OCI-LY3 (cell line): ENCODE data around the gene NEK3.
"Not testable (repeated sequence)": the region's sequence is repeated elsewhere in the genome, so short reads cannot be mapped to it uniquely, and the experiment has no call there.

ENCODE experiments used
- CTCF ChIP-seq: fragments of 200-600, 300-600 bp; sonication (generic); IDR thresholded peaks from 2 replicates; pipeline ENCODE4 v1.5.1; 2014; ENCODE audit warnings: antibody characterized with exemption, low read length, low read depth
- EZH2phosphoT487 ChIP-seq: fragments of 200-600 bp; shearing (Covaris generic); IDR thresholded peaks from 2 replicates; pipeline ENCODE4 v1.6.1; 2018; ENCODE audit warnings: antibody characterized with exemption, mixed run types, low read depth

GRCh38 chr13:52163878-52164277, 4.5 kb upstream of the NEK3 start:
- TF ChIP-seq CTCF, EZH2phosphoT487: not testable (repeated sequence)
